Fibroblast of villous mesenchyme (primary cell): Measurements from ENCODE around the gene CLHC1. TPM values are rescaled to one million over a fixed set of nuclear protein-coding genes. Genes with fewer than 3 reads are reported as not detected.
"Not testable (repeated sequence)": the region's sequence is repeated elsewhere in the genome, so short reads cannot be mapped to it uniquely, and the experiment has no call there.

Experiments used
- DNase-seq: peaks from one replicate; pipeline ENCODE4 v3.0.0-alpha.2; 2010; ENCODE audit warnings: low read depth
- H3K4me3 ChIP-seq: 2 replicates; pipeline ENCODE4 v1.5.1; 2011; ENCODE audit warnings: low read depth, mild to moderate bottlenecking, low read length
- CTCF ChIP-seq: IDR thresholded peaks from 2 replicates; pipeline ENCODE4 v1.5.1; 2012; ENCODE audit warnings: low read depth, mild to moderate bottlenecking, low read length; ENCODE audit not compliant: insufficient read depth
- total RNA-seq: library from RNA; depleted of rRNA; stranded (reverse); fragments of >200 nt; gene quantifications from 2 replicates; pipeline ENCODE4 v1.2.3, GENCODE V29; 2012

CLHC1 gene
- total RNA-seq, 1 donor, result 18.1 TPM

- no peak for TF ChIP-seq CTCF
- DNase-seq, result no peak
- H3K4me3 ChIP-seq, result no peak overlapping the region
These were observed 2.9 kb downstream of the CLHC1 start for GRCh38 chr2:55229221-55229620.

GRCh38 chr2:55228226-55228563 lies 3.9 kb downstream of the CLHC1 start:
- no peak overlapping the region for H3K4me3 ChIP-seq
- no peak for DNase-seq
- TF ChIP-seq CTCF, result no peak

GRCh38 chr2:55227437-55228225 lies 4.5 kb downstream of the CLHC1 start:
- peak; percentile 77 for DNase-seq
- not testable (repeated sequence) for H3K4me3 ChIP-seq

- no peak for DNase-seq
- TF ChIP-seq CTCF, result no peak
- H3K4me3 ChIP-seq, result no peak overlapping the region
These were observed 6.5 kb downstream of the CLHC1 start for GRCh38 chr2:55225481-55226020.

- TF ChIP-seq CTCF, result no peak
- no peak for DNase-seq
- H3K4me3 ChIP-seq, result no peak overlapping the region
These were observed 7.3 kb downstream of the CLHC1 start for GRCh38 chr2:55224761-55225261.

GRCh38 chr2:55223958-55224760 lies 7.9 kb downstream of the CLHC1 start:
- no peak for DNase-seq
- no peak for TF ChIP-seq CTCF
- H3K4me3 ChIP-seq, result no peak overlapping the region

- no peak for DNase-seq
- H3K4me3 ChIP-seq, result no peak overlapping the region
- TF ChIP-seq CTCF, result no peak
These were observed 18.3 kb downstream of the CLHC1 start for GRCh38 chr2:55213822-55214221.
